SK-N-SH treated with all-trans-retinoic acid at 6 μM for 48 hours (cell line): Measurements from ENCODE around the gene KRT76.

Source experiments
- CSDC2 ChIP-seq: fragments of 250-450 bp; sonication (Bioruptor Pico); IDR thresholded peaks from 2 replicates; pipeline ENCODE4 v1.5.0; 2020; ENCODE audit warnings: mild to moderate bottlenecking, moderate library complexity
- ESRRG ChIP-seq: fragments of 250-450 bp; sonication (Bioruptor Pico); IDR thresholded peaks from 2 replicates; pipeline ENCODE4 v1.6.1; 2021; ENCODE audit warnings: mild to moderate bottlenecking
- PPARA ChIP-seq: fragments of 250-450 bp; sonication (Bioruptor Pico); IDR thresholded peaks from 2 replicates; pipeline ENCODE4 v1.5.0; 2020; ENCODE audit warnings: mild to moderate bottlenecking, borderline replicate concordance
- SNAI2 ChIP-seq: fragments of 250-450 bp; sonication (Bioruptor Pico); IDR thresholded peaks from 2 replicates; pipeline ENCODE4 v1.5.0; 2020; ENCODE audit warnings: mild to moderate bottlenecking, moderate library complexity
- TCF4 ChIP-seq: fragments of 250-450 bp; sonication (Bioruptor Pico); IDR thresholded peaks from 2 replicates; pipeline ENCODE4 v1.8.0; 2021; ENCODE audit warnings: mild to moderate bottlenecking, moderate library complexity, borderline replicate concordance
- TOX ChIP-seq: fragments of 250-450 bp; sonication (Bioruptor Pico); IDR thresholded peaks from 2 replicates; pipeline ENCODE4 v1.8.0; 2021; ENCODE audit warnings: mild to moderate bottlenecking, moderate library complexity, borderline replicate concordance
- ZFP3 ChIP-seq: fragments of 250-450 bp; sonication (Bioruptor Pico); IDR thresholded peaks from 2 replicates; pipeline ENCODE4 v1.5.0; 2020; ENCODE audit warnings: mild to moderate bottlenecking, moderate library complexity
- ZFP30 ChIP-seq: fragments of 450-650 bp; formaldehyde crosslinking; IDR thresholded peaks from 2 replicates; pipeline ENCODE4 v1.5.0; 2022; ENCODE audit warnings: mild to moderate bottlenecking, moderate library complexity
- ZNF8 ChIP-seq: fragments of 450-650 bp; formaldehyde crosslinking; IDR thresholded peaks from 2 replicates; pipeline ENCODE4 v1.5.0; 2020; ENCODE audit warnings: mild to moderate bottlenecking, moderate library complexity
- TF ChIP-seq, protein P1 (sequence below): fragments of 250-450 bp; sonication (Bioruptor Pico); IDR thresholded peaks from 2 replicates; pipeline ENCODE4 v1.8.0; 2020; ENCODE audit warnings: mild to moderate bottlenecking, moderate library complexity, borderline replicate concordance
- TF ChIP-seq, protein P2 (sequence below): fragments of 250-450 bp; sonication (Bioruptor Pico); IDR thresholded peaks from 2 replicates; pipeline ENCODE4 v1.5.1; 2020; ENCODE audit warnings: low read depth, mild to moderate bottlenecking, moderate library complexity

DNA sequence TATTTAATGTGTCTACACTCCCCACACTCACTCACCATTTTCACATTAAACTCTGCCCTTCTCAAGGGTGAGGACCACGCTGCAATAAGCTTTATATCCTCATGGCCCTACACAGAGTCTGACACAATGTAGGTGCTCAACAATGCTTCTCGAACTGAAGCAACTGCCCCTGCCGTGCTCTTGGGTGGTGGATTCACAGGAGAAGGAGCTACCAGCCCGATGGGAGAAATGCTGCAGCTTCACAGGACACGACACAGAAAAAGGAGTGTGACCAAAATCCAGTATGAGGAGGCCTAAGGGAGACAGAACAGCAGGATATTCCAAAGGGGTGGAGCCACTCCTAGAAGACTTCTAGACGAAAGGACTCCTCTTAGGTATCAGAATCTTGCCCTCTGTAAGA is 25.3 kb upstream of the KRT76 start:
- TF ChIP-seq, protein P1, sequence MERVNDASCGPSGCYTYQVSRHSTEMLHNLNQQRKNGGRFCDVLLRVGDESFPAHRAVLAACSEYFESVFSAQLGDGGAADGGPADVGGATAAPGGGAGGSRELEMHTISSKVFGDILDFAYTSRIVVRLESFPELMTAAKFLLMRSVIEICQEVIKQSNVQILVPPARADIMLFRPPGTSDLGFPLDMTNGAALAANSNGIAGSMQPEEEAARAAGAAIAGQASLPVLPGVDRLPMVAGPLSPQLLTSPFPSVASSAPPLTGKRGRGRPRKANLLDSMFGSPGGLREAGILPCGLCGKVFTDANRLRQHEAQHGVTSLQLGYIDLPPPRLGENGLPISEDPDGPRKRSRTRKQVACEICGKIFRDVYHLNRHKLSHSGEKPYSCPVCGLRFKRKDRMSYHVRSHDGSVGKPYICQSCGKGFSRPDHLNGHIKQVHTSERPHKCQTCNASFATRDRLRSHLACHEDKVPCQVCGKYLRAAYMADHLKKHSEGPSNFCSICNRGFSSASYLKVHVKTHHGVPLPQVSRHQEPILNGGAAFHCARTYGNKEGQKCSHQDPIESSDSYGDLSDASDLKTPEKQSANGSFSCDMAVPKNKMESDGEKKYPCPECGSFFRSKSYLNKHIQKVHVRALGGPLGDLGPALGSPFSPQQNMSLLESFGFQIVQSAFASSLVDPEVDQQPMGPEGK (CRISPR knock-in tag): no peak
- TF ChIP-seq, protein P2, sequence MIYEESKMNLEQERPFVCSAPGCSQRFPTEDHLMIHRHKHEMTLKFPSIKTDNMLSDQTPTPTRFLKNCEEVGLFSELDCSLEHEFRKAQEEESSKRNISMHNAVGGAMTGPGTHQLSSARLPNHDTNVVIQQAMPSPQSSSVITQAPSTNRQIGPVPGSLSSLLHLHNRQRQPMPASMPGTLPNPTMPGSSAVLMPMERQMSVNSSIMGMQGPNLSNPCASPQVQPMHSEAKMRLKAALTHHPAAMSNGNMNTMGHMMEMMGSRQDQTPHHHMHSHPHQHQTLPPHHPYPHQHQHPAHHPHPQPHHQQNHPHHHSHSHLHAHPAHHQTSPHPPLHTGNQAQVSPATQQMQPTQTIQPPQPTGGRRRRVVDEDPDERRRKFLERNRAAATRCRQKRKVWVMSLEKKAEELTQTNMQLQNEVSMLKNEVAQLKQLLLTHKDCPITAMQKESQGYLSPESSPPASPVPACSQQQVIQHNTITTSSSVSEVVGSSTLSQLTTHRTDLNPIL (CRISPR knock-in tag): no peak
- TF ChIP-seq ESRRG (no peak), TCF4 (CRISPR knock-in tag) (no peak), PPARA (CRISPR knock-in tag) (no peak), ZFP3 (CRISPR knock-in tag) (no peak), CSDC2 (CRISPR knock-in tag) (no peak), ZFP30 (CRISPR knock-in tag) (no peak), TOX (no peak), SNAI2 (CRISPR knock-in tag) (no peak), ZNF8 (no peak)
